Kidney (tissue), 14 donors: Measurements from ENCODE around the gene PRKAG2. TPM values are rescaled to one million over a fixed set of nuclear protein-coding genes. Genes with fewer than 3 reads are reported as not detected.

Experiments used
- DNase-seq, 5 donors: peaks; one replicate each; pipeline ENCODE4 v3.0.0-alpha.2; 2013 to 2020
- FAIRE-seq: peaks from 2 replicates; lab custom pipeline; 2012; peaks lifted over from hg19 to GRCh38; lab: Jason Lieb, UNC
- H3K27ac ChIP-seq, 2 donors: one replicate each; pipeline ENCODE4 v1.7.0; 2013; ENCODE audit warnings: low read depth in 2 of 2, low read length in 2 of 2, inconsistent platforms in 1 of 2
- H3K27me3 ChIP-seq: one replicate; pipeline ENCODE4 v1.7.1; 2013; ENCODE audit warnings: low read length, inconsistent platforms; ENCODE audit not compliant: control insufficient read depth, insufficient read depth
- H3K36me3 ChIP-seq, 3 donors: one replicate each; pipeline versions ENCODE4 v1.7.0 to v1.7.1; 2013; ENCODE audit warnings: low read length in 3 of 3, control low read depth in 1 of 3, inconsistent platforms in 1 of 3; ENCODE audit not compliant: insufficient read depth in 3 of 3, control insufficient read depth in 2 of 3
- H3K4me1 ChIP-seq, 3 donors: one replicate each; pipeline versions ENCODE4 v1.7.0 to v1.7.1; 2013; ENCODE audit warnings: low read length in 3 of 3, inconsistent platforms in 1 of 3, low read depth in 1 of 3; ENCODE audit not compliant: control insufficient read depth in 2 of 3, insufficient read depth in 2 of 3
- H3K4me3 ChIP-seq, 3 donors: one replicate each; pipeline versions ENCODE4 v1.7.0 to v1.8.1; 2013; ENCODE audit warnings: low read length in 3 of 3, control low read depth in 1 of 3, inconsistent platforms in 1 of 3
- H3K9ac ChIP-seq, 3 donors: one replicate each; pipeline versions ENCODE4 v1.7.0 to v1.7.1; 2013; ENCODE audit warnings: low read length in 3 of 3, control low read depth in 1 of 3, inconsistent platforms in 1 of 3
- H3K9me3 ChIP-seq, 3 donors: one replicate each; pipeline versions ENCODE4 v1.7.0 to v1.7.1; 2013; ENCODE audit warnings: low read length in 3 of 3, control low read depth in 1 of 3, inconsistent platforms in 1 of 3; ENCODE audit not compliant: control insufficient read depth in 2 of 3, insufficient read depth in 1 of 3
- intact Hi-C: fragments of 100-400 bp; cut with DNase I; formaldehyde crosslinking; loops from one replicate; pipeline ENCODE4 v1.11.1; 2022
- polyA plus RNA-seq: library from polyadenylated mRNA; stranded (reverse); fragments of 350-450 nt; fragmentation: Illumina TruSeq; extraction: RNeasy Lipid Tissue Mini Kit (QIAGEN cat#74804); gene quantifications from one replicate; pipeline ENCODE4 v1.2.3, GENCODE V29; 2014; ENCODE audit warnings: low read depth, low replicate concordance; ENCODE audit not compliant: insufficient read depth
- total RNA-seq: library from RNA; stranded (reverse); fragmentation: NEBNext Ultra II Directional; extraction: Animal tissue kit (Norgen Biotek cat#: 25700); gene quantifications from one replicate; pipeline ENCODE4 v1.2.1, GENCODE V29; 2021
- TF ChIP-seq, protein P1 (sequence below): IDR thresholded peaks from 3 replicates; pipeline ENCODE4 v1.5.1; 2012; ENCODE audit warnings: mild to moderate bottlenecking, moderate library complexity, borderline replicate concordance; ENCODE audit not compliant: insufficient read depth; ENCODE audit errors: extremely low read depth
- donor health status: control.
- donor health status: control.
- donor health status: control.
- donor health status: control.
- donor health status: control.
- donor health status: DM: yes; HTN: yes; CAD: no.
- donor health status: Normal renal cell carcinoma (clear cell type).

PRKAG2 gene
- total and polyA plus RNA-seq, 2 donors from 2014 or later, result 40.7 to 40.9 TPM

DNA sequence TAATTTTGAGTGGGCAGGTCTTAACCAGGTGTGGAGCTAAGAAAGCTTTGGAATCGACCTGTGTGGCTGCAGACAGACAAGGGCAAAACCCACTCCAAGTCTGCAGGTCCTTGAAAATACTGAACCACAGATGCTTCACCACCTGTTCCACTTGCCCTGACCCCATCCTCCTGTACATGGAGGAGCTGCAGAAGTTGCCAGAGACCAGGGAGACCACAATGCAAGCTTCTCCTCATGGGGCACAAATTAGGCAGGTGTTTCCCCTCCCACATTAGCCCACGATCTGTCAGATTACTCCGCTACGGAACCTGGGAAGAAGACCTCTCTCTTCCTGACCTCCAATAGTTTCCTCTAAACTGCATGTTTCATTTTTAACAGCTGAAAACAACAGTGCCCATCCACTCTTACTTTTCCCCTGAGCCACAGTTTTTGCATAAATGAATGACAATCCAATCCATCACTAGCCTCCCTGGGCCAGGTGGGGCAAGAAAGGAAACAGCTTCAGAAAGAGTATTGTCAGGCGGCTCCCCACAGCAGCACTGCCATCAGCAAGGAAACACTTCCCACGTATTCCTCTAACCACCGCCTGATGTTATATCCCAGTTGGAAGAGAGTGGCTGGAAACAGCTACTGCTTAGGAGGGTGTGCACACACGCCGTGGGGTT, 141.6 kb downstream of the PRKAG2 start:
- no peak for DNase-seq
- H3K4me1 ChIP-seq, result peaks cover 5 to 10% (median 5%) of the 10 kb centered on the region in 3 donors
- no peak overlapping the region for H3K4me3 ChIP-seq
- no peaks in the 10 kb centered on the region for H3K27me3 ChIP-seq
- H3K27ac ChIP-seq, result no peak overlapping the region
- H3K36me3 ChIP-seq, result no peaks in the 10 kb centered on the region
- no peak for FAIRE-seq
- peak overlapping the region in 1 of 3 donors; percentile 34 for H3K9ac ChIP-seq
- intact Hi-C loops, result no loop called here
- H3K9me3 ChIP-seq, result no peaks in the 10 kb centered on the region
- TF ChIP-seq, protein P1, sequence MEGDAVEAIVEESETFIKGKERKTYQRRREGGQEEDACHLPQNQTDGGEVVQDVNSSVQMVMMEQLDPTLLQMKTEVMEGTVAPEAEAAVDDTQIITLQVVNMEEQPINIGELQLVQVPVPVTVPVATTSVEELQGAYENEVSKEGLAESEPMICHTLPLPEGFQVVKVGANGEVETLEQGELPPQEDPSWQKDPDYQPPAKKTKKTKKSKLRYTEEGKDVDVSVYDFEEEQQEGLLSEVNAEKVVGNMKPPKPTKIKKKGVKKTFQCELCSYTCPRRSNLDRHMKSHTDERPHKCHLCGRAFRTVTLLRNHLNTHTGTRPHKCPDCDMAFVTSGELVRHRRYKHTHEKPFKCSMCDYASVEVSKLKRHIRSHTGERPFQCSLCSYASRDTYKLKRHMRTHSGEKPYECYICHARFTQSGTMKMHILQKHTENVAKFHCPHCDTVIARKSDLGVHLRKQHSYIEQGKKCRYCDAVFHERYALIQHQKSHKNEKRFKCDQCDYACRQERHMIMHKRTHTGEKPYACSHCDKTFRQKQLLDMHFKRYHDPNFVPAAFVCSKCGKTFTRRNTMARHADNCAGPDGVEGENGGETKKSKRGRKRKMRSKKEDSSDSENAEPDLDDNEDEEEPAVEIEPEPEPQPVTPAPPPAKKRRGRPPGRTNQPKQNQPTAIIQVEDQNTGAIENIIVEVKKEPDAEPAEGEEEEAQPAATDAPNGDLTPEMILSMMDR, result no peak

- Histone ChIP-seq H3K27me3 (no peaks in the 10 kb centered on the region), H3K4me1 (peaks cover 5 to 10% (median 5%) of the 10 kb centered on the region in 3 donors), H3K36me3 (no peaks in the 10 kb centered on the region), H3K9me3 (no peaks in the 10 kb centered on the region), H3K9ac (no peak overlapping the region), H3K27ac (no peak overlapping the region), H3K4me3 (no peak overlapping the region)
- FAIRE-seq (no peak), DNase-seq (peak in 1 of 5 donors; percentile 26)
- intact Hi-C loops, result no loop called here
- TF ChIP-seq, protein P1, result no peak
Measured at GRCh38 chr7:151732834-151733592, 143.9 kb downstream of the PRKAG2 start.

DNA sequence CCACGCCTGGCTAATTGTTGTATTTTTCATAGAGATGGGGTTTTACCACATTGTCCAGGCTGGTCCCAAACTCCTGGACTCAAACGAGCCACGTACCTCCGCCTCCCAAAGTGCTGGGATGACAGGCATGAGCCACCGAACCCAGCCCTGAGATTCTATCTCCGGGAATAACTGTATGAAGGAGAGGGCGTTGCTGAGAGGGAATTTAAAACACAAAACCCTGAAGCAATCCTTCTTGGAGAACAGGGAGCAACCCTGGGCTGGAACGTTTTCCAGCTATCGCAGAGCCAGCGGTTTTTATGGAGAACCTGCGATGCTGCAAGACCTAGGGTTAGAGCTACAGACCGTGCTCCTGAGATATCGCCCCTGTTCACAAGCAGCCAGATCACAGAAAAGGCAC, 144.6 kb downstream of the PRKAG2 start:
- no peak for FAIRE-seq
- intact Hi-C loops, result no loop called here
- TF ChIP-seq, protein P1, result no peak

More for the DNA sequence above, 144.6 kb downstream of the PRKAG2 start:
- H3K4me1 ChIP-seq, result peaks cover 5 to 10% (median 6%) of the 10 kb centered on the region in 3 donors
- H3K27ac ChIP-seq, result no peak overlapping the region
- no peak overlapping the region for H3K9ac ChIP-seq
- H3K9me3 ChIP-seq, result no peaks in the 10 kb centered on the region
- peak in 1 of 5 donors; percentile 10 for DNase-seq
- H3K4me3 ChIP-seq, result no peak overlapping the region
- no peaks in the 10 kb centered on the region for H3K36me3 ChIP-seq
- H3K27me3 ChIP-seq, result no peaks in the 10 kb centered on the region
